A172 (cell line): Measurements from ENCODE around the gene MT1H. TPM values are rescaled to one million over a fixed set of nuclear protein-coding genes. Genes with fewer than 3 reads are reported as not detected.
"Not testable (repeated sequence)": the region's sequence is repeated elsewhere in the genome, so short reads cannot be mapped to it uniquely, and the experiment has no call there.

Experiments used
- DNase-seq: peaks from one replicate; pipeline ENCODE4 v3.0.0-alpha.2; 2015; ENCODE audit warnings: low spot score
- total RNA-seq: library from RNA; depleted of rRNA; stranded (reverse); fragments of >200 nt; shearing (Covaris generic); gene quantifications from 2 replicates; pipeline ENCODE4 v1.2.3, GENCODE V29; 2014

Gene MT1H
- total RNA-seq, 1 experiment from 2014 or later, result not detected

- no peak for DNase-seq
Measured at GRCh38 chr16:56684926-56685590, 15.4 kb downstream of the MT1H start.

- no peak for DNase-seq
Measured at GRCh38 chr16:56686758-56687157, 17.1 kb downstream of the MT1H start.

- no peak for DNase-seq
Measured at GRCh38 chr16:56688762-56689161, 19.1 kb downstream of the MT1H start.

GRCh38 chr16:56689171-56689570 is 19.6 kb downstream of the MT1H start:
- peak; percentile 40 for DNase-seq

- no peak for DNase-seq
Measured at GRCh38 chr16:56690420-56691122, 21.0 kb downstream of the MT1H start.

GRCh38 chr16:56691885-56692284 is 22.3 kb downstream of the MT1H start:
- DNase-seq, result peak; percentile 96

GRCh38 chr16:56695246-56695645 is 25.6 kb downstream of the MT1H start:
- DNase-seq, result no peak

- DNase-seq, result no peak
Measured at GRCh38 chr16:56697456-56698155, 28.0 kb downstream of the MT1H start.

GRCh38 chr16:56700195-56700594 is 30.6 kb downstream of the MT1H start:
- DNase-seq, result no peak

- no peak for DNase-seq
Measured at GRCh38 chr16:56700631-56701030, 31.0 kb downstream of the MT1H start.

GRCh38 chr16:56701534-56701933 is 31.9 kb downstream of the MT1H start:
- DNase-seq, result no peak

- no peak for DNase-seq
Measured at GRCh38 chr16:56702836-56703235, 33.2 kb downstream of the MT1H start.

- DNase-seq, result no peak
Measured at GRCh38 chr16:56708525-56709442, 39.2 kb downstream of the MT1H start.

- no peak for DNase-seq
Measured at GRCh38 chr16:56709443-56710040, 39.9 kb downstream of the MT1H start.

- DNase-seq, result no peak
Measured at GRCh38 chr16:56710181-56710737, 40.6 kb downstream of the MT1H start.

- no peak for DNase-seq
Measured at GRCh38 chr16:56711862-56712261, 42.2 kb downstream of the MT1H start.

- no peak for DNase-seq
Measured at GRCh38 chr16:56713794-56714193, 44.2 kb downstream of the MT1H start.

GRCh38 chr16:56715126-56715525 is 45.5 kb downstream of the MT1H start:
- no peak for DNase-seq

GRCh38 chr16:56716761-56717160 is 47.1 kb downstream of the MT1H start:
- DNase-seq, result no peak

GRCh38 chr16:56717532-56717931 is 47.9 kb downstream of the MT1H start:
- DNase-seq, result not testable (repeated sequence)
